ENCODE results near the gene ACVR1.

Gene ACVR1

DNA sequence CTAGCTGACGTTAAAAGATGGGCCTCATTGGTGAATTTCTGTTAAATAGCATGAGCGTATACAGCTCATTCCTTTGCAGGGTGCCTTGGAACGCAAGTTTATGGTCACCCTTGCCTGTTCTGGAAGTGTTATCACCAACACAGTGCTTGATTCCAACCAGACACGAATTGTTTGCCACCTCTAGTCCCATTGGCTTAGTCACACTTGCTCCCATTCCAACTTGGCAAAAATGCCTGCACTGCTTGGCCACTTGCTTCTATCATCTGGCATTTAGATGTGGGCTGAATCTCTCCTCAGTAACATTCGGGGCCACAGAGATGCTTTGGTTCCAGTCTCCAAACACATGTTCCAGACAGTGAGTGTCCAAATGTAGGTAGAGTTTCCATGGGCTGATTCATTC is 27.5 kb upstream of the ACVR1 start:
- Histone ChIP-seq H3K36me3 (ENCODE audit: control insufficient read depth in 2 of 2, insufficient read depth in 2 of 2, low read length in 2 of 2) (no peaks in the 10 kb centered on the region), H3K27me3 (ENCODE audit: control insufficient read depth in 1 of 2, insufficient read depth in 2 of 2, low read length in 2 of 2) (no peaks in the 10 kb centered on the region), H3K27ac (ENCODE audit: low read length) (no peak overlapping the region), H3K4me3 (ENCODE audit: low read length in 2 of 2) (no peak overlapping the region), H3K9me3 (ENCODE audit: control insufficient read depth in 2 of 2, low read length in 2 of 2) (no peaks in the 10 kb centered on the region), H3K4me1 (ENCODE audit: control insufficient read depth, insufficient read depth, low read length) (peaks cover 2% of the 10 kb centered on the region), H3K9ac (ENCODE audit: low read length in 2 of 2) (no peak overlapping the region)

DNA sequence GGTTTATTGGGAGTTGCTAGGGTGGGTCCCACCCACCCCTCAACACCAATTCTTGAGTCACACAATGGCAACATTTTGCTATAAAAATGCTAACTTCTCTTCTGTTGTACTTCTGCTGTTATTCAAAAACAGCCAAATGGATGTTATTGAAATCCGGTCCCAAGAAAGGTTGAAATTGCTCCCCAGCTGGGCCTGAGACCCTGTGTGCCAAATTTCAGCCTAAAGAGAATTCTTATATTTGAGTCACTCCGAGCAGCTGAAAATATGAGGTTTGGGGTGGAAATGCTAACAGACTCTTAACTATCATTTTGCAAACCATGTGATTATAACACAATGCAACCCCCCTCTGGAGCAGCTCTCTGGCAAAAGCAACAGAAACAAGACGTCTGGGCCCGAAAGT is 27.0 kb upstream of the ACVR1 start:
- Histone ChIP-seq H3K27me3 (ENCODE audit: control insufficient read depth in 1 of 2, insufficient read depth in 2 of 2, low read length in 2 of 2) (no peaks in the 10 kb centered on the region), H3K9me3 (ENCODE audit: control insufficient read depth in 2 of 2, low read length in 2 of 2) (no peaks in the 10 kb centered on the region), H3K27ac (ENCODE audit: low read length) (no peak overlapping the region), H3K4me1 (ENCODE audit: control insufficient read depth, insufficient read depth, low read length) (peaks cover 2% of the 10 kb centered on the region), H3K4me3 (ENCODE audit: low read length in 2 of 2) (no peak overlapping the region), H3K36me3 (ENCODE audit: control insufficient read depth in 2 of 2, insufficient read depth in 2 of 2, low read length in 2 of 2) (no peaks in the 10 kb centered on the region), H3K9ac (ENCODE audit: low read length in 2 of 2) (no peak overlapping the region)

- Histone ChIP-seq H3K27ac (ENCODE audit: low read length) (no peak overlapping the region), H3K4me1 (ENCODE audit: control insufficient read depth, insufficient read depth, low read length) (peaks cover 2% of the 10 kb centered on the region), H3K27me3 (ENCODE audit: control insufficient read depth in 1 of 2, insufficient read depth in 2 of 2, low read length in 2 of 2) (no peaks in the 10 kb centered on the region), H3K4me3 (ENCODE audit: low read length in 2 of 2) (no peak overlapping the region), H3K9ac (ENCODE audit: low read length in 2 of 2) (no peak overlapping the region), H3K36me3 (ENCODE audit: control insufficient read depth in 2 of 2, insufficient read depth in 2 of 2, low read length in 2 of 2) (no peaks in the 10 kb centered on the region), H3K9me3 (ENCODE audit: control insufficient read depth in 2 of 2, low read length in 2 of 2) (no peaks in the 10 kb centered on the region)
Measured at GRCh38 chr2:157902692-157903091, 26.6 kb upstream of the ACVR1 start.

- Histone ChIP-seq H3K4me1 (ENCODE audit: control insufficient read depth, insufficient read depth, low read length) (peaks cover 2% of the 10 kb centered on the region), H3K4me3 (ENCODE audit: low read length in 2 of 2) (no peak overlapping the region), H3K9me3 (ENCODE audit: control insufficient read depth in 2 of 2, low read length in 2 of 2) (no peaks in the 10 kb centered on the region), H3K27me3 (ENCODE audit: control insufficient read depth in 1 of 2, insufficient read depth in 2 of 2, low read length in 2 of 2) (no peaks in the 10 kb centered on the region), H3K36me3 (ENCODE audit: control insufficient read depth in 2 of 2, insufficient read depth in 2 of 2, low read length in 2 of 2) (no peaks in the 10 kb centered on the region), H3K9ac (ENCODE audit: low read length in 2 of 2) (no peak overlapping the region), H3K27ac (ENCODE audit: low read length) (no peak overlapping the region)
Measured at GRCh38 chr2:157901325-157901724, 25.2 kb upstream of the ACVR1 start.

- H3K4me3 ChIP-seq (ENCODE audit: low read length in 2 of 2) = no peak overlapping the region
- no peaks in the 10 kb centered on the region for H3K36me3 ChIP-seq (ENCODE audit: control insufficient read depth in 2 of 2, insufficient read depth in 2 of 2, low read length in 2 of 2)
- no peaks in the 10 kb centered on the region for H3K27me3 ChIP-seq (ENCODE audit: control insufficient read depth in 1 of 2, insufficient read depth in 2 of 2, low read length in 2 of 2)
- H3K27ac ChIP-seq (ENCODE audit: low read length) = no peak overlapping the region
- no peaks in the 10 kb centered on the region for H3K9me3 ChIP-seq (ENCODE audit: control insufficient read depth in 2 of 2, low read length in 2 of 2)
- H3K4me1 ChIP-seq (ENCODE audit: control insufficient read depth, insufficient read depth, low read length) = peaks cover 2% of the 10 kb centered on the region
- no peak overlapping the region for H3K9ac ChIP-seq (ENCODE audit: low read length in 2 of 2)
Measured at GRCh38 chr2:157900684-157901083, 24.6 kb upstream of the ACVR1 start.

DNA sequence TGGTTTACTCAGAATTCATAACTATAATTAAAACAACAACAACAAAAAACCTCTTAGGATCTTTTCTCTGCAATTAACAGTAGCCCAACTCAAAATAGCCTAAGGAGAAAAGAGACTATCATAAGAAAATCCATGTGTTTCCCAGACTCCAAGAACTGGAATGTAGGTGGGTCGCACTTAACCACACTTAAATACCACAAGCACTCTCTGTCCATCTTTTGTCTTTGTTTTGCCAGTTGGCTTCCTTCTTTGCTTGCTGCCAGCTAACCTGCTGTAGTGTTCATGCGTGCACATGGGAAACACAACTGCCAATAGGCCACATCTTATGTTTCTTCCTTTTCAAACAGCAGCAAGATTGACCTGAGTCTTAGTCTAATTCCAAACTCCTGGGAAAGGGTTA is 24.1 kb upstream of the ACVR1 start:
- Histone ChIP-seq H3K27me3 (ENCODE audit: control insufficient read depth in 1 of 2, insufficient read depth in 2 of 2, low read length in 2 of 2) (no peaks in the 10 kb centered on the region), H3K9ac (ENCODE audit: low read length in 2 of 2) (no peak overlapping the region), H3K9me3 (ENCODE audit: control insufficient read depth in 2 of 2, low read length in 2 of 2) (no peaks in the 10 kb centered on the region), H3K27ac (ENCODE audit: low read length) (no peak overlapping the region), H3K36me3 (ENCODE audit: control insufficient read depth in 2 of 2, insufficient read depth in 2 of 2, low read length in 2 of 2) (no peaks in the 10 kb centered on the region), H3K4me1 (ENCODE audit: control insufficient read depth, insufficient read depth, low read length) (peaks cover 2% of the 10 kb centered on the region), H3K4me3 (ENCODE audit: low read length in 2 of 2) (no peak overlapping the region)

DNA sequence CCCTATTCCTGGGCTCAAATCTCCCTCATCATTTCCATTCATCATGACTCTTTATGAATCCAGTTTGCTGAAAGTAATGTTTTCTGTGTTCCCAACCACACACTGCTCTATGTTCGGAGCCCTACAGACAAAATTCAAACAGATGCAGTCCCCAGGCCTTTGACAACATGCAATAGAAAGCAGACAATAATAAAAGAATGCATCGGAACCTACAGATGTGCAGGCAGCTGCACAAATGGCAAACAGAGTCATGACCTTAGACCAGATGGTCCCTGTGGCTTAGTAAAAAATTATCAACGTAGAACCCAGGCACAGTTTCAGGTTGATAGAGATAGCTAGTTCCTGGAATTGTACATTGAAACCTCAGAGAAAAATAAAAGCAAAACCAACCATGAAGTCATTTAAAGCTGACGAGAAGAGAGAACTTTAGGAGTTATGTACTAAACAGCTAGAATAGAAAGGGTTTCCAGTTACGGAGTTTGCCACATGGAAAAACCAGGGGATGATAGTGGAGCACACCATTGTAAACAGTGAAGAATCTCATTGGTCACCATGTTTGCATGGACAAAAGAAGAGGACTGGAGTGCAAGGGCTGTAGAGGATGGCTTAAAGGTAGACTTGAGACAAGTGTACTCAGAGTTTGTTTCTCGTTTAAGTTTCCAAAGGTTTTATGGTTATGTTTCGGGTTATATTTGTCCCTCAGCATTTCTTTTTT is 23.2 kb upstream of the ACVR1 start:
- Histone ChIP-seq H3K9ac (ENCODE audit: low read length in 2 of 2) (no peak overlapping the region), H3K9me3 (ENCODE audit: control insufficient read depth in 2 of 2, low read length in 2 of 2) (no peaks in the 10 kb centered on the region), H3K36me3 (ENCODE audit: control insufficient read depth in 2 of 2, insufficient read depth in 2 of 2, low read length in 2 of 2) (no peaks in the 10 kb centered on the region), H3K4me1 (ENCODE audit: control insufficient read depth, insufficient read depth, low read length) (peaks cover 2% of the 10 kb centered on the region), H3K4me3 (ENCODE audit: low read length in 2 of 2) (no peak overlapping the region), H3K27ac (ENCODE audit: low read length) (no peak overlapping the region), H3K27me3 (ENCODE audit: control insufficient read depth in 1 of 2, insufficient read depth in 2 of 2, low read length in 2 of 2) (no peaks in the 10 kb centered on the region)

GRCh38 chr2:157898591-157898996 is 22.5 kb upstream of the ACVR1 start:
- Histone ChIP-seq H3K27ac (ENCODE audit: low read length) (no peak overlapping the region), H3K9me3 (ENCODE audit: control insufficient read depth in 2 of 2, low read length in 2 of 2) (no peaks in the 10 kb centered on the region), H3K4me3 (ENCODE audit: low read length in 2 of 2) (no peak overlapping the region), H3K27me3 (ENCODE audit: control insufficient read depth in 1 of 2, insufficient read depth in 2 of 2, low read length in 2 of 2) (no peaks in the 10 kb centered on the region), H3K4me1 (ENCODE audit: control insufficient read depth, insufficient read depth, low read length) (peaks cover under 1% of the 10 kb centered on the region), H3K9ac (ENCODE audit: low read length in 2 of 2) (no peak overlapping the region), H3K36me3 (ENCODE audit: control insufficient read depth in 2 of 2, insufficient read depth in 2 of 2, low read length in 2 of 2) (no peaks in the 10 kb centered on the region)

- H3K27ac ChIP-seq (ENCODE audit: low read length) = no peak overlapping the region
- H3K4me1 ChIP-seq (ENCODE audit: control insufficient read depth, insufficient read depth, low read length) = no peaks in the 10 kb centered on the region
- H3K27me3 ChIP-seq (ENCODE audit: control insufficient read depth in 1 of 2, insufficient read depth in 2 of 2, low read length in 2 of 2) = no peaks in the 10 kb centered on the region
- H3K36me3 ChIP-seq (ENCODE audit: control insufficient read depth in 2 of 2, insufficient read depth in 2 of 2, low read length in 2 of 2) = no peaks in the 10 kb centered on the region
- no peaks in the 10 kb centered on the region for H3K9me3 ChIP-seq (ENCODE audit: control insufficient read depth in 2 of 2, low read length in 2 of 2)
- no peak overlapping the region for H3K4me3 ChIP-seq (ENCODE audit: low read length in 2 of 2)
- no peak overlapping the region for H3K9ac ChIP-seq (ENCODE audit: low read length in 2 of 2)
Measured at GRCh38 chr2:157897106-157897971, 21.2 kb upstream of the ACVR1 start.

DNA sequence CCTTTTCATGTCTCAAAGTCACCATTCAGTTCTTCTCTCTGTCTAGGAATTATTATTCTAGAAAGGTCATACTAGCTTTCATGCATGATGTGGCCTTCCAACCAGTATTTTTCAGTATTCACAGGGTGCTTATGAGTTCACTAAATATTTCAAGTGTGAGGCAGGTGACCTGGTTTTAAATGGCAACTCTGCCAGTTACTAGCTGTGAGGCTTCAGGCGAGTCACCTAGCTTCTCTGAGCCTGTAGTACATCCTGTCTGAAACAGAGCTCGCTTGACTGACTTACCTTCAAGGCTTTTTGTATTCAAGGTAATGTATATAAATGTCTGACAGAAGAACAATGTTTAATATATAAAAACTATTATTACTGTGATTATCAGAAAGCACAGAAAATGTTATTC is 19.4 kb upstream of the ACVR1 start:
- Histone ChIP-seq H3K9me3 (ENCODE audit: control insufficient read depth in 2 of 2, low read length in 2 of 2) (no peaks in the 10 kb centered on the region), H3K4me3 (ENCODE audit: low read length in 2 of 2) (no peak overlapping the region), H3K36me3 (ENCODE audit: control insufficient read depth in 2 of 2, insufficient read depth in 2 of 2, low read length in 2 of 2) (no peaks in the 10 kb centered on the region), H3K27me3 (ENCODE audit: control insufficient read depth in 1 of 2, insufficient read depth in 2 of 2, low read length in 2 of 2) (no peaks in the 10 kb centered on the region), H3K4me1 (ENCODE audit: control insufficient read depth, insufficient read depth, low read length) (no peaks in the 10 kb centered on the region), H3K9ac (ENCODE audit: low read length in 2 of 2) (no peak overlapping the region), H3K27ac (ENCODE audit: low read length) (no peak overlapping the region)

Measured in stomach smooth muscle (tissue), 2 donors.